AG09309 (cell line): ENCODE measurements around the gene MTHFS.
"Not testable (repeated sequence)": the region's sequence is repeated elsewhere in the genome, so short reads cannot be mapped to it uniquely, and the experiment has no call there.

Experiments
- DNase-seq: peaks from one replicate; pipeline ENCODE4 v3.0.0-alpha.2; 2010; ENCODE audit warnings: low read depth
- H3K4me3 ChIP-seq: 2 replicates; pipeline ENCODE4 v1.5.1; 2011; ENCODE audit warnings: mild to moderate bottlenecking, low read depth, low read length, moderate library complexity; ENCODE audit not compliant: control insufficient read depth
- TF ChIP-seq, protein P1 (sequence below): IDR thresholded peaks from 2 replicates; pipeline ENCODE4 v1.5.1; 2011; ENCODE audit warnings: mild to moderate bottlenecking, low read depth, low read length, inconsistent platforms; ENCODE audit not compliant: insufficient read depth, control insufficient read depth; ENCODE audit errors: missing control alignments

The MTHFS gene

DNA sequence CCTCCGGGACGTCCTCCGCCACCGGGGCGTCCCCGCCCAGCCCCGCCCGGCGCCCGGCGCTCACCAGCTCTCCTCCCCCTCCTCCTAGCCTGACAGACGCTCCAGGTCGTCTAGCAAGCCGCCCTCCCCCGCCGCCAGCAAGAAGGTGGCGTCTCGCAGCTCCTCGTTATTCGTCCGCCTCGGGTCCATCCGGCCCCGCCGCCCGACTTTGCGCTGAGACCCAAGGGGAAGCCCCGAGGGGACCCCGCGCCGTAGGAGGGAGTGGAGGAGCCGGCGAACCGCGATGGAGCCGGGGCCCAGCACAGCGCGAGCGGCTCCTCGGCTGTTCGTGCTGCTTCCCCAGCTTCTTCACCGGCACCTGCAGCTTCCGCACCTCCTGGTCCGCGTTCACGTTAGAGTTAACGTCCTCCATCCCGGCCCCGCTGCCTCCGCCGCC lies 26.3 kb upstream of the MTHFS start:
- TF ChIP-seq, protein P1, sequence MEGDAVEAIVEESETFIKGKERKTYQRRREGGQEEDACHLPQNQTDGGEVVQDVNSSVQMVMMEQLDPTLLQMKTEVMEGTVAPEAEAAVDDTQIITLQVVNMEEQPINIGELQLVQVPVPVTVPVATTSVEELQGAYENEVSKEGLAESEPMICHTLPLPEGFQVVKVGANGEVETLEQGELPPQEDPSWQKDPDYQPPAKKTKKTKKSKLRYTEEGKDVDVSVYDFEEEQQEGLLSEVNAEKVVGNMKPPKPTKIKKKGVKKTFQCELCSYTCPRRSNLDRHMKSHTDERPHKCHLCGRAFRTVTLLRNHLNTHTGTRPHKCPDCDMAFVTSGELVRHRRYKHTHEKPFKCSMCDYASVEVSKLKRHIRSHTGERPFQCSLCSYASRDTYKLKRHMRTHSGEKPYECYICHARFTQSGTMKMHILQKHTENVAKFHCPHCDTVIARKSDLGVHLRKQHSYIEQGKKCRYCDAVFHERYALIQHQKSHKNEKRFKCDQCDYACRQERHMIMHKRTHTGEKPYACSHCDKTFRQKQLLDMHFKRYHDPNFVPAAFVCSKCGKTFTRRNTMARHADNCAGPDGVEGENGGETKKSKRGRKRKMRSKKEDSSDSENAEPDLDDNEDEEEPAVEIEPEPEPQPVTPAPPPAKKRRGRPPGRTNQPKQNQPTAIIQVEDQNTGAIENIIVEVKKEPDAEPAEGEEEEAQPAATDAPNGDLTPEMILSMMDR: no peak
- DNase-seq: no peak

DNA sequence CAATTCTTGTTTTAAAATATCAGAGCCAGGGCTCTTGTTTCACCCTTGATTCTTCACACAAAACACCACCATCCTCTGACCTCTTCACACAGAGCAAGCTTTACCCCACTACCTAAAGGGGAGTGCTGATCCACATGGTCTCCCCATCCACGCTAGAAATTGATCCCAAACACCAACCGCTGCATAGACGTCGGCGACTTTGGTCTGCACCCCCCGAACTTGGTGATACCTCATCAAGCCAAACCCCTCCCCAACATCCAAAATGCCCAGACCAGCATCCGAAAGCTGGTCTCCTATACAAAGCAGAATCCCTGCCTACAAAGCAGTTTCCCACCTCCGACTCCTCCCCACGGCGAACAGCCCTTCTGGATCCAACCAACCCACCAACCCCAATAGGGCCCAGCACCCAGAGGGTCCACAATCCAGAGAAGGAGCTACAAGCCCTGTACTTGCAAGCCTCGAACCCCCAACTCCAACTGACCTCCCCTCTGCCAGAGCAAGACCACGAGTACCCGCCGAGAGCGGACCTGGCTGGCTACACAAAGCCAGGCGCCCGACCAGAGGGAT lies 25.8 kb upstream of the MTHFS start:
- TF ChIP-seq, protein P1: no peak
- DNase-seq: no peak
- H3K4me3 ChIP-seq: peak overlapping the region; percentile 56

More for the DNA sequence above, 26.3 kb upstream of the MTHFS start:
- H3K4me3 ChIP-seq: peak overlapping the region; percentile 56

DNA sequence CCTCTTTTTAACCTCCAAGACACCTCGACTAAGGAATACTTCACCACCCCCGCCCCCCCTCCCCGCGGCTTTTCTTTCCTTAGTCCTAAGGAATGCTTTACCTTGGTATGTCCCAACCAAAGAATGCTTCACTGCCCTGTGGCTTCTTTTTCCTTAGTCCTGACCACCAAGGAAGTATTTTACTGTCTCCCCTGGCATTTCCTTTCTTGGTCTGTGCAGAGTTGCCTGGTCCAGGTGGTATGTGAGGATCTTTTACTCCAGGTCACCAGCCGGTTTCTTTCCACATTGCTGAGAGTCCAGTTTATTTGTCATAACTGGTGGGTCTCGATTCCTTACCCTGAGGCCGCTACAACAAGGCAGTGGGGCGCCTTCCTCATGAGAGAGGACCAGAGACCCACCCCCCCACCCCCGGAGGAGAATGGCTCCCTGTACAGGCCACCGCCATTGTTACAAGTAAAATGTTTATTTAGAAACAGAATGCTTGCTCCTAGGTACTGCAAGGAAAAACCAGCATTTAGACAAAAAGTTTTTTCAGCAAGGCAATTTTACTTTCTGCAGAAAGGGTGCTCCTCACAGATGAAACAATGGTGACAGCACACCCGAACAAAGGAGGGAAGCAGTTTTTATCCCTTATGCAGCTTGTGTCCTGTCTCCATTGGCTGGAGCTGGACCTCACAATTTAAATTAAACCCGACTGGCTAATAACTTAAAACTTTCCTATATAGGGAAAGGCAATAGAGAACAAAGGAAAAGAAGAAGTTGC lies 23.1 kb upstream of the MTHFS start:
- TF ChIP-seq, protein P1: no peak
- H3K4me3 ChIP-seq: no peak overlapping the region
- no peak for DNase-seq

DNA sequence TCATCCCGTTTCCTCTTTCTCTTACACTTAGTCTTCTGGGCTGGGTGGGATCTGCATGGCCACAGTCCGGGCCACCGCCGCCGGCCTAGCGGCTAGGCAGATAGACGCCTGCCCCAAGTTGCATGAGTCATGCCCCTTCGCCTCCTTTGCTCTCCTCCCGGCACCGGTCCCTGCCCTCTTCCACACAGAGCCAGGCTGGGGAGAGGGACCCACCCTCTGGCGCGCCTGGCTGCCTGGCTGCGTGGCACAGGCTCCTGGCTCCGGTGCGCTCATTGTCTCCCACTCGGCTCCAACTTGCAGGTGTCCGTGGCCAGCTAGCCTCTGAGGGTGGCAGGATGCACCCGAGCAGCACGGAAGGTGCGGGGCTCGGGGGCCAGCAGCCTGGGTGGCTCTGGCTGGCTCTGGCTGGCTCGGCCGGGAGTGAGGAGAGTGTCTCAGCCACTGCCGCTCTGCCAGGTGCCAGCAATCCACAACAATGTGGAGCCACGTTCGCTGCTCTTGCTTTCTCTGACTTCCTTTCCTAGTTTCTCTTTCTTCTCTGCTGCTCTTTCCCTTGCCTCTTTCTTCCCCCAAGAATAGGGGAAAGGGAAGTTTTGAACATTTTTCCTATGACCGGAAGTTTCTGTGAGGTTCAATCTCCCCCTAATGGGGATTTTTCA lies 22.4 kb upstream of the MTHFS start:
- DNase-seq: no peak
- no peak overlapping the region for H3K4me3 ChIP-seq
- TF ChIP-seq, protein P1: no peak

DNA sequence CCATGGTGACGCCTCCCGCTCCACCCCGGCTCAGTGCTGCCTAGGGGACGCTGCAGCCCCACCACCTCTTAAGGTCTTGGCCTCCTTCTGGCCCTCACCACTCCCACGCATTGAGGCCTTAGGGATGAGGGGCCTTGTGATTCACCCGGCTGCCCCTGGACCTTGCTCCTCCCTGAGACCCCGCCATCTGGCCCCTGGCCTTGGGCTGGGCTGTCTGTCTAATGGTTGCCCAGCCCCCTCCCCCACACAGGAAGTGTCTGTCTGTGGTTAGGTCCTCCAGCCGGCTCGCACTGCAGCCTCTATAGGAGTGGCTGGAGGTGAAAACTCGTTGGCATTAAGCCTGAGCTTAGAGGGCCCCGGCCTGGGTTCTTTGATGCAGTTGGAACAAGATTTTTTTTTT lies 21.5 kb upstream of the MTHFS start:
- H3K4me3 ChIP-seq: no peak overlapping the region
- TF ChIP-seq, protein P1: no peak
- no peak for DNase-seq

DNA sequence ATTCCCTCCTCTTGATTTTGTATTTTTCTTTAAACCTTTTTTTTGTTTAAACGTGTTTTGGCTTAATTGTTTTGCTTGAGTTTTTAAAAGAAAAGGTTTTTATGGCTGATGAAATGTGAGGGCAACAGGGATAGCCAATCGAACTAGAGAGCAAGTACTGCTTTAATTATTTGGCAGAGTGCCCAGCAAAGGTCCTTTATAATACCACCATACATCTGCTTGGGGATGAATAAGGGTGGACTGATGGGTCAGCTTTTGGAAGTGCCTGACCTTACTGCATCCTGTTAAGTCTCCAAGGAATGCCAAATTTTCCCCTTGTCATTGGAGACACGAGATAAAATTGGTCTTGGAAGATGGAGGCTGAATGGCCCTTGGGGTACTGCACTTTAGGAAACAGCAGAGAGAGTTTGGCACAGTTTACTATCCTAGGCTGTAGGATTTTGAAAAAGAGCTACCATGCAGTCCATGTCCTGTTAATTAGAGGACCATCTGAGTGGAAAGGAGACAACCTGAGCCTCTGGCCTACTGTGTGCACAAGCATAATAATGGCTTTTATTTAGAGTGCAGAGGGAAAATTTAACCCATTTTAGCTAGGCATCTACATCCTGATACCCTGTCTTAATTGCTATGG lies 19.8 kb upstream of the MTHFS start:
- DNase-seq: no peak
- TF ChIP-seq, protein P1: no peak
- H3K4me3 ChIP-seq: no peak overlapping the region

DNA sequence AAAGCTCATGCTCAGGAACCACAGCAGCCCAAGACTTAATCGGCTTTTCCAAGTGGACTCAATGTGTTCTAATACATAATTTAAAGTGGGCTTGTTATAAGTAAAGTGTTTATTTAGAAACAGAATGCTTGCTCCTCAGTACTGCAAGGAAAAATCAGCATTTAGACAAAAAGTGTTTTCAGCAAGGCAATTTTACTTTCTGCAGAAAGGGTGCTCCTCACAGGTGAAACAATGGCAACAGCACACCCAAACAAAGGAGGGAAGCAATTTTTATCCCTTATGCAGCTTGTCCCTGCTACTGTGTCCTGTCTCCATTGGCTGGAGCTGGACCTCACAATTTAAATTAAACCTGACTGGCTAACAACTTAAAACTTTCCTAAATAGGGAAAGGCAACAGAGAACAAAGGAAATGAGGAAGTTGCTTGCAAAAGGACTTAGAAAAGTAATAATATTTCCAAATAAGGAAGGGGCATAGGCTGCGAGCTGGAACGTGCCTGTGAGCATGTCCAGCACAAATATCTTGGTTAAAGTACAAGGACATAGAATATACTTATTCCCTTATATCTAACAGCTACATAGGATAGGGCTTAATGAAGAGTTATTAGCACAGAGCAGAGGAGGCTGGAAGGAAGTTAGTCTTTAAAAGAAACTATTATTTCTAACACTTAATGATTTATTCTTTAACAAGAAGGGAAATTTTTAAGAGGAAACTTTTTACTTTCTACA lies 19.1 kb upstream of the MTHFS start:
- not testable (repeated sequence) for H3K4me3 ChIP-seq, DNase-seq
